OCI-LY7 (cell line): ENCODE data around the gene PAAF1. TPM values are rescaled to one million over a fixed set of nuclear protein-coding genes. Genes with fewer than 3 reads are reported as not detected.

ENCODE experiments used
- BruUV-seq: library from RNA; stranded (reverse); fragments of 400-500 nt; replicated peaks from 2 replicates; lab custom pipeline; 2021; lab: Mats Ljungman, UMichigan
- CTCF ChIA-PET: fragments of 300-600 bp; sonication (Branson Sonifier 250); formaldehyde crosslinking; loops from one replicate; lab custom pipeline; 2022; ENCODE audit warnings: antibody characterized with exemption; ENCODE audit not compliant: unreplicated experiment; lab: Charles Lee
- POLR2A ChIA-PET: fragments of 300-600 bp; sonication (Branson Sonifier 250); formaldehyde crosslinking; loops from one replicate; lab custom pipeline; 2022; ENCODE audit warnings: antibody characterized with exemption; lab: Charles Lee
- DNase-seq: peaks from one replicate; pipeline ENCODE4 v3.0.0-alpha.2; 2015; ENCODE audit warnings: low spot score
- H2AFZ ChIP-seq: fragments of 200-600 bp; sonication (generic), shearing (Covaris generic); 2 replicates; pipeline ENCODE4 v1.6.1; 2014; ENCODE audit warnings: mild to moderate bottlenecking, antibody characterized with exemption, low read length, moderate library complexity
- H3K27ac ChIP-seq: fragments of 200-600 bp; sonication (generic); 2 replicates; pipeline ENCODE4 v1.5.1; 2014; ENCODE audit warnings: mixed run types, low read depth, mild to moderate bottlenecking, moderate library complexity, low read length, inconsistent platforms; ENCODE audit not compliant: poor library complexity, severe bottlenecking
- H3K36me3 ChIP-seq: fragments of 200-600 bp; sonication (generic); 2 replicates; pipeline ENCODE4 v1.6.1; 2014; ENCODE audit warnings: mild to moderate bottlenecking, antibody characterized with exemption, low read length, moderate library complexity, mixed read lengths; ENCODE audit not compliant: insufficient read depth
- H3K4me1 ChIP-seq: fragments of 200-600 bp; sonication (generic); 2 replicates; pipeline ENCODE4 v1.5.1; 2014; ENCODE audit warnings: mild to moderate bottlenecking, low read length; ENCODE audit not compliant: insufficient read depth, poor library complexity, severe bottlenecking
- H3K4me2 ChIP-seq: fragments of 200-600 bp; sonication (generic); 2 replicates; pipeline ENCODE4 v1.6.1; 2014; ENCODE audit warnings: mild to moderate bottlenecking, low read length
- H3K4me3 ChIP-seq: fragments of 200-600 bp; sonication (generic); 2 replicates; pipeline ENCODE4 v1.5.1; 2014; ENCODE audit warnings: mild to moderate bottlenecking, low read depth, low read length; ENCODE audit not compliant: poor library complexity, severe bottlenecking
- H3K79me2 ChIP-seq: fragments of 200-600 bp; sonication (generic); 2 replicates; pipeline ENCODE4 v1.6.1; 2016; ENCODE audit warnings: low read depth, mild to moderate bottlenecking, low read length, moderate library complexity, mixed read lengths; ENCODE audit not compliant: insufficient read depth
- H3K9me2 ChIP-seq: fragments of 200-600 bp; sonication (generic); 2 replicates; pipeline ENCODE4 v1.6.1; 2016; ENCODE audit warnings: mild to moderate bottlenecking, low read length, mixed read lengths; ENCODE audit not compliant: insufficient read depth
- H3K9me3 ChIP-seq: fragments of 200-600 bp; sonication (generic); 2 replicates; pipeline ENCODE4 v1.6.1; 2014; ENCODE audit warnings: mild to moderate bottlenecking, mixed run types, low read length, mixed read lengths
- H4K20me1 ChIP-seq: fragments of 200-600 bp; sonication (generic); 2 replicates; pipeline ENCODE4 v1.6.1; 2014; ENCODE audit warnings: mild to moderate bottlenecking, antibody characterized with exemption, low read length, moderate library complexity, mixed read lengths; ENCODE audit not compliant: insufficient read depth
- CTCF ChIP-seq: fragments of 200-600 bp; sonication (generic); conservative IDR thresholded peaks from 2 replicates; pipeline ENCODE4 v1.5.1; 2014; ENCODE audit warnings: mild to moderate bottlenecking, antibody characterized with exemption, low read length, moderate library complexity, mixed read lengths
- EZH2phosphoT487 ChIP-seq: fragments of 200-600 bp; sonication (generic); IDR thresholded peaks from 2 replicates; pipeline ENCODE4 v1.6.1; 2018; ENCODE audit warnings: low read depth, borderline replicate concordance, mild to moderate bottlenecking, mixed run types, antibody characterized with exemption, low read length, moderate library complexity, mixed read lengths
- intact Hi-C: fragments of 100-400 bp; cut with micrococcal nuclease; formaldehyde crosslinking; loops from one replicate; pipeline ENCODE4 v1.10.0; 2022; ENCODE audit not compliant: unreplicated experiment
- total RNA-seq, 2 experiments: library from RNA; depleted of rRNA in 1 of 2; stranded (reverse); fragments of >200 nt in 1 of 2; shearing (Covaris generic) in 1 of 2; gene quantifications; 2 replicates each; pipeline ENCODE4 v1.2.3, GENCODE V29; 2014 to 2022

The PAAF1 gene
- total RNA-seq, 2 experiments from 2014 or later: 11.2 to 35.0 TPM

GRCh38 chr11:73949912-73950311 is 73.1 kb downstream of the PAAF1 start:
- intact Hi-C loops: no loop called here
- Histone ChIP-seq H4K20me1 (no peaks in the 10 kb centered on the region), H3K4me3 (no peak overlapping the region), H3K4me1 (no peaks in the 10 kb centered on the region), H3K4me2 (no peak overlapping the region), H3K27ac (no peak overlapping the region), H3K9me3 (no peaks in the 10 kb centered on the region), H3K9me2 (no peaks in the 10 kb centered on the region), H2AFZ (no peak overlapping the region), H3K36me3 (no peaks in the 10 kb centered on the region), H3K79me2 (no peaks in the 10 kb centered on the region)
- no TSS peak for BruUV-seq
- TF ChIP-seq EZH2phosphoT487 (no peak), CTCF (no peak)
- DNase-seq: no peak
- POLR2A ChIA-PET: interaction anchor here (0.6 kb wide), 1 partner anchor 335 kb away, joined by 3 read pairs; no protein-coding TSS in a partner anchor
- CTCF ChIA-PET: no interaction called here

GRCh38 chr11:73950869-73951710 is 74.3 kb downstream of the PAAF1 start, which contains the start of gene DNAJB13:
DNAJB13 (plus strand) TSS chr11:73951026; CDS start chr11:73951070, 44 bp downstream.
- Histone ChIP-seq H4K20me1 (no peaks in the 10 kb centered on the region), H3K9me3 (no peaks in the 10 kb centered on the region), H3K9me2 (no peaks in the 10 kb centered on the region), H3K4me1 (no peaks in the 10 kb centered on the region), H2AFZ (no peak within 1 kb of the TSS), H3K79me2 (no peaks in the 10 kb centered on the region), H3K36me3 (no peaks in the 10 kb centered on the region), H3K4me2 (no peak within 1 kb of the TSS), H3K4me3 (no peak within 1 kb of the TSS), H3K27ac (no peak within 1 kb of the TSS)
- no TSS peak for BruUV-seq
- TF ChIP-seq CTCF: no peak
- TF ChIP-seq EZH2phosphoT487: no peak
- ChIA-PET POLR2A (interaction anchor here (0.7 kb wide), 1 partner anchor 384 kb away, joined by 3 read pairs; no protein-coding TSS in a partner anchor), CTCF (no interaction called here)
- DNase-seq: peak; percentile 63
- intact Hi-C loops: no loop called here

DNA sequence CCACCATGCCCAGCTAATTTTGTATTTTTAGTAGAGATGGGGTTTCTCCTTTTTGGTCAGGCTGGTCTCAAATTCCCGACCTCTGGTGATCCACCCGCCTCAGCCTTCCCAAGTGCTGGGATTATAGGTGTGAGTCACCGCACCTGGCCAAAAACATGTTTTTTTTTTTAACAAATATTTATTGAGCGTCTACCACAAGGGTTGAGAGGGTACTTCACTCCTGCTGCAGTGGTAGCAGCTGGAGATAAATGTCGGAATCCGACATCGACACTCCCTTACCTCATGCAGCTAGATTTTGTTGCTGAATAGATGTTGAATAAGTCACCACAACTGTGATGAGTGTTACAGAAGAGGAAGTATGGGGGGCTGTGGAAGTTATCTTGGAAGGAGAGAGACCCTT is 75.0 kb downstream of the PAAF1 start:
- ChIA-PET POLR2A (no interaction called here), CTCF (no interaction called here)
- Histone ChIP-seq H4K20me1 (no peaks in the 10 kb centered on the region), H2AFZ (no peak overlapping the region), H3K9me2 (no peaks in the 10 kb centered on the region), H3K4me2 (no peak overlapping the region), H3K27ac (no peak overlapping the region), H3K9me3 (no peaks in the 10 kb centered on the region), H3K4me1 (no peaks in the 10 kb centered on the region), H3K79me2 (no peaks in the 10 kb centered on the region), H3K36me3 (no peaks in the 10 kb centered on the region), H3K4me3 (no peak overlapping the region)
- no peak for TF ChIP-seq CTCF
- TF ChIP-seq EZH2phosphoT487: no peak
- intact Hi-C loops: no loop called here
- no peak for DNase-seq
- no TSS peak for BruUV-seq
